HepG2 (cell line): Measurements from ENCODE around the gene THSD4.

Experiments
- ATF4 ChIP-seq, 2 experiments: fragments of 450-650 bp in 1 of 2; sonication (generic) in 1 of 2; formaldehyde crosslinking; IDR thresholded peaks; 2 replicates each; pipeline versions ENCODE4 v1.5.0 to v1.8.0; 2020 to 2022; ENCODE audit warnings: mild to moderate bottlenecking in 1 of 2, missing genetic modification reagents in 1 of 2
- GRHL1 ChIP-seq: sonication (generic); formaldehyde crosslinking; conservative IDR thresholded peaks from 2 replicates; pipeline ENCODE4 v1.8.0; 2022; ENCODE audit warnings: missing genetic modification reagents
- HDAC6 ChIP-seq: fragments of 200-600 bp; sonication (generic); IDR thresholded peaks from 2 replicates; pipeline ENCODE4 v1.7.0; 2017; ENCODE audit warnings: mild to moderate bottlenecking, antibody characterized with exemption, low read length, low read depth
- HMG20B ChIP-seq: conservative IDR thresholded peaks from 2 replicates; pipeline ENCODE4 v1.6.1; 2016; ENCODE audit warnings: missing genetic modification reagents, missing compliant biosample characterization
- KAT7 ChIP-seq: IDR thresholded peaks from 2 replicates; pipeline ENCODE4 v1.6.1; 2018; ENCODE audit warnings: borderline replicate concordance, missing compliant biosample characterization
- POLR2A ChIP-seq, 2 experiments: IDR thresholded peaks; 2 replicates each; pipeline ENCODE4 v1.6.1; 2011; ENCODE audit warnings: low read depth in 2 of 2, low read length in 2 of 2, mild to moderate bottlenecking in 1 of 2, moderate library complexity in 1 of 2; ENCODE audit not compliant: insufficient read depth in 1 of 2
- POLR2AphosphoS5 ChIP-seq: IDR thresholded peaks from 2 replicates; pipeline ENCODE4 v1.6.1; 2012; ENCODE audit warnings: low read depth, low read length
- PRDM4 ChIP-seq: sonication (generic); formaldehyde crosslinking; IDR thresholded peaks from 2 replicates; pipeline ENCODE4 v1.9.0; 2021; ENCODE audit warnings: missing genetic modification reagents, borderline replicate concordance
- ZNF30 ChIP-seq: sonication (generic); formaldehyde crosslinking; IDR thresholded peaks from 2 replicates; pipeline ENCODE4 v1.5.0; 2020; ENCODE audit warnings: mild to moderate bottlenecking, missing genetic modification reagents
- ZNF331 ChIP-seq: sonication (generic); formaldehyde crosslinking; IDR thresholded peaks from 2 replicates; pipeline ENCODE4 v1.4.0; 2020; ENCODE audit warnings: missing genetic modification reagents
- ZNF543 ChIP-seq: sonication (generic); formaldehyde crosslinking; IDR thresholded peaks from 2 replicates; pipeline ENCODE4 v1.4.0; 2020; ENCODE audit warnings: mild to moderate bottlenecking, missing genetic modification reagents

- no peak for TF ChIP-seq ATF4 (CRISPR knock-in tag; IDR thresholded peaks at IDR 0.05)
- TF ChIP-seq ZNF331 (CRISPR knock-in tag): no peak
- no peak for TF ChIP-seq HMG20B
- no peak for TF ChIP-seq PRDM4 (CRISPR knock-in tag)
- TF ChIP-seq ZNF30 (CRISPR knock-in tag): no peak
- TF ChIP-seq GRHL1 (CRISPR knock-in tag): no peak
- TF ChIP-seq HDAC6: no peak
- TF ChIP-seq POLR2A (IDR thresholded peaks at IDR 0.05; ENCODE audit: insufficient read depth in 1 of 2, low read depth in 2 of 2, low read length in 2 of 2): no peak
- no peak for TF ChIP-seq POLR2AphosphoS5
- TF ChIP-seq ZNF543 (CRISPR knock-in tag): no peak
- TF ChIP-seq KAT7 (CRISPR knock-in tag): no peak
These were observed 600.6 kb downstream of the THSD4 start for GRCh38 chr15:71715914-71716313.
